GM21390 (cell line): ENCODE data around the gene CSNK1G1.
"Not testable (repeated sequence)": the region's sequence is repeated elsewhere in the genome, so short reads cannot be mapped to it uniquely, and the experiment has no call there.

Experiments used
- ATAC-seq: cut with Tn5 transposase; IDR thresholded peaks from one replicate; pipeline ENCODE4 v1.9.1; 2021; ENCODE audit not compliant: unreplicated experiment

Gene CSNK1G1

DNA sequence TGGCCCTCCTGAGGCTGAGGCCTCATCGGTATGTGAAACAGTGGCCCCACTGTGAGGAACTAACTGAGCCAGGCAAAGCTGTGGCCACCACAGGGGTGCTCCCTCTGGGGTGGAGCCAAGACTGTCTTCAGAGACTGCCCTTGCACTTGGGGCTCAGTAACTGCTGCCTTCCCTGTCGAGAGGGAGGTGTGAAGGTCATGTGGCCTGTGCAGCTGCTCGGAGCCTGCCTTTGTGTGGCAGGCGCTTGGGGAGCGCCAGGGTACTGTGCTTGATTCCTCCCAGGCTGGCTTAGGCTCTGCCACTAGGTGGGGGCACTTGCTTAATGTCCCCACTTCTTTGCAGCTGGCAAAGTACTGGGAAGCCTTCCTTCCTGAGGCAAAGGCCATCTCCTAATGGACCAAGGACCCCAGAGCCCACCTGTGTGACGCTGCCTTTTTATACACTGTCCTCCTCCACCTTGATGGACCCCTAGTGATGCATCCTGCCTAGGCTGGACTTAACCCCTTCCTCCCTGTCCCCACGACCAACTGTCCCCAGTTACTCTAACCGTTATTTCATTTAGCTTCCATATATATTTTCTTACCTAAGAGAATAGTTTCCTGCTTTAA is 218.6 kb downstream of the CSNK1G1 start:
- no peak for ATAC-seq

DNA sequence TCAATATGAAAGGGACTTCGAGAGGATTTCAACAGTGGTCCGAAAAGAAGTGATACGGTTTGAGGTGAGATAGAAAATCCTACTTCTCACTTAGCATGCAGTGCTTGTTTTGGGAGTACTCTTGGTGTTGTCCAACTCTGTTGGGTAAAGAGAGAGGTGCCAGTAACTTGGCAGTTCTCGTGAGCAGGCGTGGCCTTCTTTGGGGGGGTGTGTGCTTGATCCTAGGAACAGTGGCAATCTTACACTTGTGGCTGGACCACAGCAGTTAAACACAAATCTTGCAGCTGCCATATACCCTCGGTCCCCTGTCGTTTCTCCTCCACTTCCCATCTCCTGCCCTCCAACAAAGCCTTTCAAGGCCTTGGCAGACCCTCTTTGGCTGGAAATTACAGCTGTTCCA is 219.6 kb downstream of the CSNK1G1 start:
- ATAC-seq = no peak

DNA sequence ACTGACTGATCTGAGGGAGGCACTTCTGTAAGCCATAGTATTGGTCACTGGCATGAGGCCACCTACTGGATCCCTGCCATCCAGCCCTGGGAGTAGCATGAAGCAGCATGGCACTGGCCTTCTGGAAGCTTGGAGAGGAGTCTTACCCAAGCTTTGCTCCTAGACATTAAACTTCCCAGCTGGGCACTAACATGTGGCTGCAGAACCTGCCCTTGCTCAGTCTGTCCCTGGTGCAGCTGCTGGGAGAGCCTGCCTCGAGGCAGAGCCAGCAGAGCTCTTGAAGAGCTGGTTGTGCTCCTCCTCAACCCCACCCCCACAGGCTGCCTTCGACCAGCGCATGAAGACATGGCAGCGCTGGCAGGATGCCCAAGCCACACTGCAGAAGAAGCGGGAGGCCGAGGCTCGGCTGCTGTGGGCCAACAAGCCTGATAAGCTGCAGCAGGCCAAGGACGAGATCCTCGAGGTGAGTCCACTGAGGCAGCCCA is 221.6 kb downstream of the CSNK1G1 start:
- ATAC-seq = no peak

DNA sequence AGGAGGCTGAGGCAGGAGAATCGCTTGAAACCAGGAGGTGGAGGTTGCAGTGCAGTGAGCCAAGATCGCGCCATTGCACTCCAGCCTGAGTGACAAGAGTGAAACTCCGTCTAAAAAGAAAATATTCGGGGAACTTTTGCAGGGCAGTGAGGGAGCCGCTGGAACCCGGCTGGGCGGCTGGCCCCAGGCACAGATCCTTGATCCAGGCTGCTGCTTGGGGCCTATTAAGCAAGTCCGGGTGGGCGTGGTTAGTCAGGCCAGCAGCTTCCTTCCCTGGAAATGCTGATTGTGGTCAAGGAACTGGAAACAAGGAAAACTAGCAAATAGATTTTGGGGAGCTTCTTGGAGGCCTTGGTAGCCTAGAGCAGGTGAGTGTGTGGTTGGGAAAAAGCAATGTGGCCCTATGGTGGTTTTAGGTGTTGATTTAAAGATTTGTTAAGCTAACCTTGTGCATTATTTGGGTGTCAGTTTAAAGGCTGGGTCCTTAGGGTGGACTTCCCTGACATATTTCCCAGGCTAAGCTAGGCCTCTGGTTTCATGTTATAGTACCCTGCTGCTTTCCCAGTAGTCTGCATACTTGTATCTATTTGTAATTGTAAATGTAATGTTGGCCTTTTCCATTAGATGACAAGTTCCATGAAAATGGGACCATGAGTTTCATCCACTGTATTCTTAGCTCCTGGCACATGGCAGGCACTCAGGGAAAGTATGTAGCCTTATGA is 222.2 kb downstream of the CSNK1G1 start:
- no peak for ATAC-seq

GRCh38 chr15:64132217-64132616 is 223.8 kb downstream of the CSNK1G1 start:
- no peak for ATAC-seq

DNA sequence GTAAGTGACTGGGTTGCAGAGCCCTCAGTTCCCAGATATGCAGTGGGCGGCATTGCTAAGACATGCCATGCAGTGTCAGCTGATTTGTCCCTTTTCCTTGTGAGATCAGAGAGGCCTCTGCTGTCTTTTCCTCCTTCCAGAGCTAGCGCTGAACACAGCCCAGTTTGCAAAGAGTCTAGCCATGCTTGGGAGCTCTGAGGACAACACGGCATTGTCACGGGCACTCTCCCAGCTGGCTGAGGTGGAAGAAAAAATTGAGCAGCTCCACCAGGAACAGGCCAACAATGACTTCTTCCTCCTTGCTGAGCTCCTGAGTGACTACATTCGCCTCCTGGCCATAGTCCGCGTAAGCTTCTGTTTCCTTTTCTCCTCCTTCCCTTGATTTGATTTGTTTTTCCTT is 224.4 kb downstream of the CSNK1G1 start:
- no peak for ATAC-seq

DNA sequence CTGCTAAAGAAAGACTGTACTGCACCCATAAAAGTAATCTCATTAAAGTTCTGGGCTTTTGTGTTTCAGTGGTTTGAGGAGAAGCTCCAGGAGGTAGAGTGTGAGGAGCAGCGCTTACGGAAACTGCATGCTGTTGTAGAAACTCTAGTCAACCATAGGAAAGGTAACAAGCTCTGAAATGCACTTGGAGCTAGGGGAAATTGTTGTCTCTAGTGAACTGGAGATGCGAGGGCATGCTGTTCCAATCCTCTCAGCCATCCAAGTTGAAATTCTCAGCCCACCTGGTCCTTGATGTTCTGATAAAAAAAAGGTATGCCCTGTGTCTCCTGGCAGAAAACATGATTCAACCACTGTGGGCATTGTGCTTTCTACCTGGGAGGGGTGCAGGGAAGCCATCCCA is 225.8 kb downstream of the CSNK1G1 start:
- ATAC-seq = no peak

DNA sequence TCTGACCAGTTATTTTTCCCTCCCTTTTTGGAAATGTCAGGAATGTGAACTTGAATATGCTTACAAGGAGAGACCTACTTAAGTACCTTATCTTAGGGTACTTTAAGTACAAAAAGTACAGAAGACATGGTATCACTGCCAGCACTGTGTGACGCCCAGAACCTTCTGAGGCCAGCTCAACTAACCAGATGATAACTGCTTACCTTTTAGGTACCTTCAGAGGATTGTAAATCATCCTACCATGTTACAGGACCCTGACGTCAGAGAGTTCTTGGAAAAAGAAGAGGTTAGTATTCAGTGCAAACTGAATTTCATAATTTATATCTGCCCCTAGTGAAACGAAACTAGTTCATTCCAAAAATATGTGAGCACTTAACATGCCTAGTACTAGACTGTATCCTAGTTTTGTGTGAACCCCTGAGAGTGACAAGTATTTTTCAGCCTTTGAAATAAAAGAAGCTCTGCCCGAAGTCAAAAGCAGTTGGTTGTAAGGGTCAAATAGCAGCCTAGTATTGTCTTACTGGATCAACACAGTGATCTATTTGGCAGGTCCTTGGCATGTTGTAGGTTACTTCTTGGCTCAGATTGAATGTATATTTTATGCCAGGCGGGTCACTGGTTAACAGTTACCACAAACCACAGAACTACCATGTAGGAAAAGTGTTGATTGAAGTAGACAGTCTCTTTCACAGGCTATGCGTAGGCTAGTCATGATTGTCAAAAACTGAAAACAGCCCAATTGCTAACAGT is 228.3 kb downstream of the CSNK1G1 start:
- ATAC-seq = no peak

GRCh38 chr15:64125978-64126377 is 230.0 kb downstream of the CSNK1G1 start:
- no peak for ATAC-seq

DNA sequence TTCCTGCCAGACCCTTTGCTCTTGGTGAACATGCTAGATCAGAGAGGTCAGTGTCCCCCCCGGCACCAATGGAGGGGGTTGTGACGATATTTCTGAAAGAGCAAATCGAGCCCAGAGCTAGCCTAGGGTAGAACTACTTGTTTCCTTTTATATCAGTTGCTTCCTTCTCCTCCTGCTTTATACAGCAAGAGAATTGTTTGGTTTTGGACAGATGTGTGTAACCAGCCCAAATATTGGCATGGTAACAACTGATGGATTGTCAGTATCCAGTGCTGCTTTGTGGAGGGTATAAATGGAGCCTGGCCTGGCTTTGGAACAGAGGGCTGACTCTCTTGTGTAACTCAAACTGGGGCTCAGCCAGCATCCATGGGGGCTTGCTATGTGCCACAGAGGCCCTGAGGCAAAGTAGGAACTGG is 233.0 kb downstream of the CSNK1G1 start:
- no peak for ATAC-seq

- ATAC-seq = no peak
These were observed 233.5 kb downstream of the CSNK1G1 start for GRCh38 chr15:64122444-64122843.

DNA sequence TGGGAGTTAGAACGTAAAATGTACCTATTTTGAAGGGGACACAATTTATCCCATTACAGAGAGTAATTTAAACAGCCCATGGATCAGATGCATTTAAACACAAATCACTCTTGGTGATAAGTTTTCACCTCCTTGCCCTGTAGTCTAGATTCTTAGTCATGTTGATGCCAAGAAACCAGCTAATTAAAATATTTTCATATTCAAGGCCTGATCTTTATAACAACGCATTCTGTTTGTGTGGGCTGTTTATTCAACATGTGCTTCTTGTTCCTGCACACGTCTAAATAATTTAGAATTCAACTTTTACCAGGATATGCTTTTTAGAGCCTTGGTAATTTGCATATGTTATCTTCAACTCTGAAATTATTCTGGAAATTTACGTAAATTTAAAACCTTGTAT is 234.4 kb downstream of the CSNK1G1 start:
- ATAC-seq = no peak

- not testable (repeated sequence) for ATAC-seq
These were observed 235.7 kb downstream of the CSNK1G1 start for GRCh38 chr15:64120322-64120721.

DNA sequence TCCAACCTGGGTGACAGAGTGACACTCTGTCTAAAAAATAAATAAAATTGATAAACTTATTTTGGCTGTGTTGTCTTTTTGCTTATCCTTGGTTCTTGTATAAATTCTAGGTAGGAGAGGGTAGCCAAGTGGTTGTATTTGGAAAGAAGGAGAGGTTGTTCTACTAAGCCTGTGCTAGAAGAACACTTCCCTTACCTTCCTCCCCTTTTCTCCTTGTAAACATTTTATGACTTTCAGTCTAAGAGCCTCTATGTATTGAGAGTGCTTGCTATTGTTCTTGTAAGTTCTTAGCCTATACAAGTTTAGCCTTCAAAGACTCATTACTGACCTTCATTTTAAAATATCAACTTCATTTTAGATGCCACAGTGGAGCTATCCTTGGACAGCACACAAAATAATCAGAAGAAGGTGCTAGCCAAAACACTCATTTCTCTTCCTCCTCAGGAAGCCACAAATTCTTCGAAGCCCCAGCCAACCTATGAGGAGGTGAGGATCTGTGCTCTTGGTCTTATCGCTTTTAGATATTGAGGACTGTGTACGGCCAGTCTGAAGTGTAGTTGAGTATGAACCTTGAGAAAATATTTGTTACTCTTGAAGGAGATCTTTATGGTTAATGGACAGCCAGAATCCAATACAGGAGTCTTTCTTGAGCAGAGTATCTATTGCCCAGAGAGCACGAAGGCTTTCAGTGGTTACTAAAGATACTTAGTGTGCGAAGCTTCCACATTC is 238.1 kb downstream of the CSNK1G1 start:
- ATAC-seq = no peak
